GM12891 (cell line): Measurements from ENCODE around the gene SMOC2.

Experiments used
- DNase-seq: peaks from one replicate; pipeline ENCODE4 v3.0.0; 2011; ENCODE audit warnings: low spot score; ENCODE audit not compliant: insufficient read length
- FAIRE-seq: peaks from 2 replicates; lab custom pipeline; 2011; peaks lifted over from hg19 to GRCh38; lab: Jason Lieb, UNC
- PAX5 ChIP-seq: IDR thresholded peaks from 2 replicates; pipeline ENCODE4 v1.6.1; 2011; ENCODE audit warnings: low read length, moderate library complexity, mild to moderate bottlenecking; ENCODE audit not compliant: insufficient read depth, severe bottlenecking
- POLR2A ChIP-seq: IDR thresholded peaks from 2 replicates; pipeline ENCODE4 v1.6.1; 2011; ENCODE audit warnings: low read depth, low read length, control low read depth
- POLR2AphosphoS5 ChIP-seq: IDR thresholded peaks from 2 replicates; pipeline ENCODE4 v1.6.1; 2011; ENCODE audit warnings: low read depth, low read length, control low read depth
- POU2F2 ChIP-seq: IDR thresholded peaks from 2 replicates; pipeline ENCODE4 v1.6.1; 2011; ENCODE audit warnings: low read depth, mild to moderate bottlenecking, control low read depth, low read length, moderate library complexity
- SPI1 ChIP-seq: IDR thresholded peaks from 2 replicates; pipeline ENCODE4 v1.6.1; 2011; ENCODE audit warnings: low read depth, low read length, control low read depth
- TAF1 ChIP-seq: IDR thresholded peaks from 2 replicates; pipeline ENCODE4 v1.6.1; 2011; ENCODE audit warnings: low read depth, low read length, control low read depth

SMOC2 gene

GRCh38 chr6:168546151-168546550 is 105.2 kb downstream of the SMOC2 start:
- DNase-seq (no peak), FAIRE-seq (no peak)
- no peak for TF ChIP-seq TAF1

GRCh38 chr6:168546730-168547129 is 105.7 kb downstream of the SMOC2 start:
- DNase-seq: no peak
- TF ChIP-seq SPI1 (no peak), POLR2AphosphoS5 (no peak), POU2F2 (no peak), PAX5 (no peak), POLR2A (no peak), TAF1 (no peak)
- no peak for FAIRE-seq

DNA sequence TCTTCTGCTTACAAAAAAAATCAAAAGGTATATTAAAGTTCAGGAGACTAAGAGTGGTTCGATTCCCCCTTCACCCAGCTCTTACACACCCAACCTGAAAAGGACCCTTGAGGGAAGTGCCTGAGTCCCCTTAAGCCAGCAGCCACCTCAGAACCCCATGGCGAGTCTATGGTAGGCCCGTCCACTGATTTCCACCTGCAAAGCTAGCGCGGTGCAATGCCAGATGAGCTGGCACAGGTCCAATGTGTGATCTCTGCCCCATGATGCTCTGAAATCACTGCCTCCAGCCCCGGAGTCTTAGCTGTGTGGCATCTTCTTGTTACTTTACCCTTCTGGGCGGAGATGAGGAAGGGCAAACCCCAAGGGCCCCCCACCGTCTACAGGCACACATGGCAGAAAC is 109.3 kb downstream of the SMOC2 start:
- FAIRE-seq (no peak), DNase-seq (no peak)
- TF ChIP-seq POLR2A: no peak
- TF ChIP-seq SPI1: no peak
- TF ChIP-seq POLR2AphosphoS5: no peak
- no peak for TF ChIP-seq PAX5
- no peak for TF ChIP-seq POU2F2
- TF ChIP-seq TAF1: no peak

DNA sequence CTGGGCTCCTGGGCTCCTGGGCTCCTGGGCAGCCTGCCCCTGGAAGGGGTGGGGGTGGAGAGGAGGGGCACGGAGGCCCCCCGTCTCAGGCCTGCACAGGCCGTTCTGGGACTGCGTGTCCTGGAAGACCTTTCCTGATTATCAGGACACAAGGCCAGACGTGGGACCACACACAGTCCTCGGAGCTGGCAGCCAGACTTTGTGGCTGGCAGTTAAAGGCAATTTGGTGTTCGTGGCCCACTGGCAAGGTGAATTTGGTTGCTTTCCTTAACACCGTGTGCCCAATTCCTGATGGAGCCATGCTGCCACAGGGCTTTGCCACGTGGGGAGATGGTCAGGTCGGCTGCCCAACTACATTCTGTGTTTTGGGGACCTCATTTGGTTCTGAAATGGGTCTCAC is 113.5 kb downstream of the SMOC2 start:
- no peak for FAIRE-seq

DNA sequence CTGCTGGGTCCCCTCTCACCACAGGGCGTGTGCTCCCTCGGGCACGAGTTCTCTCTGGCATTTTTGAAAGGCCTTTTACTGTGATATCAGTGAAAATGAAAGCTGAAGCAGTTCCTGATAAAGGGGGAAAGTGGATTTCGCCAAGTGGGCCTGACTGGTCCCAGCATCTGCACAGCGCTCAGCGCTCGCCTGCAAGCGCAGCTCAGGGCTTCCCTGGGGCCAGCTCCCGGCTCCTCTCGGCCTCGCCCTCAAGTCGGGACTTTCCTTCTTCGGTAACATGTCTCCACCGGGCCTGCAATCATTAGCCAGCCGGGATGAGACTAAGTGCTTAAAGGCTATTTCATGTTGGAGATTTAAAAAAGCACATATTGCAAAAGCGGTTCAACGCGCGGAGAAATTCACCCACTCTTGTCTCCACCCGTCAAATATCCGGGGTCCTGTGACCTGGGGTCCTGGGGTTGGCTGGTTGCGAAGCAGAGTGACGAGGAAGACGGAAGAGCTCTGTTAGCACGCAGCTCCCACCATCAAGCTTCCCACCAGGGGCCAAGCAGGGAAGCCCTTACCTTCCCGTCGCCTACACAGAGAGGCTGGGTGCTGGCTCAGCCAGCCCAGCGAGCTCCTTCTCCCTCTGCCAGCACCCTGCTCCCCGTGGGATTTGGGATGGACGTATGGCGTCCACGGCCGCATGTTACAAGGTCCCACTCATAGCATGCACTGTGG is 114.1 kb downstream of the SMOC2 start:
- FAIRE-seq (no peak), DNase-seq (no peak)
- TF ChIP-seq POU2F2: no peak
- TF ChIP-seq POLR2A: no peak
- no peak for TF ChIP-seq PAX5
- no peak for TF ChIP-seq TAF1
- TF ChIP-seq SPI1: no peak
- TF ChIP-seq POLR2AphosphoS5: no peak

More for the DNA sequence above, 113.5 kb downstream of the SMOC2 start:
- no peak for DNase-seq
- TF ChIP-seq POLR2AphosphoS5: no peak
- no peak for TF ChIP-seq SPI1
- no peak for TF ChIP-seq PAX5
- no peak for TF ChIP-seq POU2F2
- TF ChIP-seq POLR2A: no peak
- TF ChIP-seq TAF1: no peak

- DNase-seq (no peak), FAIRE-seq (no peak)
- TF ChIP-seq POU2F2 (no peak), PAX5 (no peak), TAF1 (no peak), SPI1 (no peak), POLR2A (no peak), POLR2AphosphoS5 (no peak)
These were observed 114.8 kb downstream of the SMOC2 start for GRCh38 chr6:168555618-168556273.

- TF ChIP-seq POU2F2 (no peak), TAF1 (no peak), PAX5 (no peak), SPI1 (no peak)
- no peak for FAIRE-seq
- no peak for DNase-seq
These were observed 116.5 kb downstream of the SMOC2 start for GRCh38 chr6:168557512-168557911.

- no peak for FAIRE-seq
- no peak for TF ChIP-seq POLR2A
- no peak for TF ChIP-seq PAX5
- TF ChIP-seq POLR2AphosphoS5: no peak
- TF ChIP-seq POU2F2: no peak
- no peak for TF ChIP-seq TAF1
- no peak for TF ChIP-seq SPI1
- DNase-seq: no peak
These were observed 117.7 kb downstream of the SMOC2 start for GRCh38 chr6:168558686-168559085.

- no peak for TF ChIP-seq POU2F2
- TF ChIP-seq SPI1: no peak
- no peak for TF ChIP-seq POLR2A
- TF ChIP-seq PAX5: no peak
- TF ChIP-seq POLR2AphosphoS5: no peak
- TF ChIP-seq TAF1: no peak
- DNase-seq (no peak), FAIRE-seq (no peak)
These were observed 118.7 kb downstream of the SMOC2 start for GRCh38 chr6:168559574-168560098.

DNA sequence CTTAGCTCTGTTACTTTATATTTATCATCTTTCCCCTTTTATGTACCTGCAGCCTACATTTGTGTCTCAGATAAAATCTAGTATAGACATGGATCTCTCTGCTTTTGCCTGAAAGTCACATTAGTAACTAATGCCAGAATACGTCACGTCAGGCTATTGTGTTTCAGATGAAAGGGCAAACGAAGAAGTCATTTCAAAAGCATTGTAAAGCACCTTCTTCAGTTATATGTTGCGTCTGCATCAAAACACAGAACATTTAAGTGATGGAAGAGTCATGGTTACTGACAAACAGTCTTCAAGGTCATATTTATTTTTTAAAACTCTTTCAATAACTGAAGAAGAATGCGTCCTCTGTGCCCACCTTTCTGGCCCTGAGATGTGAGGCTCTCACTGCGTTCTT is 119.1 kb downstream of the SMOC2 start:
- no peak for FAIRE-seq

More for the DNA sequence above, 119.1 kb downstream of the SMOC2 start:
- DNase-seq: no peak
- TF ChIP-seq PAX5: no peak
